Measurements from ENCODE around the gene DCHS2. TPM values are rescaled to one million over a fixed set of nuclear protein-coding genes. Genes with fewer than 3 reads are reported as not detected.

The DCHS2 gene
- total RNA-seq, 1 donor from 2014 or later: 0.08 TPM

DNA sequence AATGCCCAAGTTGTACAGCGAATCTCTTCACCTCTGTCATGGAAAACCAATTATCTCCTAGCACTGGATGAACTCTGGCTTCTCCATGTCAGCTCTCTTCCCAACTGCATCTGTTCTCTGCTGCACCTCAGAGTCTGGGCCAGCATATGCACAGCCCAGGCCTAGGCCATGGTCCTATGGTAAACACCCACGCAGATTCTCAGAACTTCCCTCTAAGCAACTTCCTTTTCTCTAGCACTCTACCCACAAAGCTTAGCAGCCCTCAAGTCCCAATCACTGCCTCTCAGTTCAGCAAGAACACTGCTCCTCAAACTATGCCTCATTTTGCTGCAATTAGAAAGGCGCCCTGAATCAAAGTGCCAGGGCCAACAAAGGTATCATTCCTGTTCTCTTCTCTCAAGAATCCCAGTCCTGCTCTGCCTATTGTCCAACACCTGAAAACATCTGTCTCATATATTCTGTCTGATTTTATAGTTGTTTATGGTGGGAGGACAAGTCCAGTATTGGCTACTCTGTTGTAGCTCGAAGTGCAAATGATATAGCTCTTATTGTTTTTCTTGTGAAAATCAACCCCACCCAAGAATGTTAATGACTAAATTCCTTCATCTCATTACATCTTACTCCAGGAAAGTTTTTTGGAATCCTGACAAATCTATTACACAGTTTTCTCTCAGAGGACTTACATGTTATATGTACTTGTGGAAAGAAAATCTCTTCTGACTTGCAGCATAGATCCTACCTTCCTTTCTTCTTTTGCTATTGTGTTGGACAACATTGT is 85.4 kb downstream of the DCHS2 start:
- DNase-seq (ENCODE audit: low spot score): no peak
- no peak for ATAC-seq

DNA sequence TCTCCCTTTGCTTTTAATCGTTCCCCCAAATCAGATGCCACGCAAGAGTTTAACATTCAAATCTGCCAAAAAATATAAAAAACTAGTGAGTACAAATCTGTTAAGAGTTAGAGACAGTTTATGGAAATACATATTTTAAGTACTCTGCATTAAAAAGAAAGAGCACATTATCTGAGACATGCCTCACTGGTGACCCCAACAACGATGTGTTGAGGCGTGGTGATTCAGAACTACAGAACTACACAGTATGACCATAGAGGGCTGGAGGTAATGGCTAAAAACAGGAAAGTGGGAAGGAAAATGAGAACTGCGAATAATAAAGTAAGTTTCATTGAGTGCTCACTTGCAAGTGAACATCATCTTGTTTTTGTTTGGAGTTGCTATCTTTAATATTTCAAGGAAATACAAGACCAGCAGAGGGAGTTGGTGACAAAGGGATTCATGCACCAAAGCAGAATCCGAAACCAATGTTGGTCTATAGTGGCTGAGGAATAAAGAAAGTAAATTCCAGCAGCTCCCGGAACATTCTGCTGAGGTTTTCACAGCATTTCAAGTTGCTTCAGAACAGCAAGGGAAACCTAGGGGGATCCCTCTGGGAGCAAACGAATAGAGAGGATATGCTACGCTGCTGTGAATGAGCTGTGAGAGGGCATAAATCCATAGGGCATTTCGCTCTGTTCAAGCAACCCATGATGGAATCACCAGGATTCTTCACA is 92.2 kb downstream of the DCHS2 start:
- DNase-seq (ENCODE audit: low spot score): no peak
- ATAC-seq: peak; percentile 98

DNA sequence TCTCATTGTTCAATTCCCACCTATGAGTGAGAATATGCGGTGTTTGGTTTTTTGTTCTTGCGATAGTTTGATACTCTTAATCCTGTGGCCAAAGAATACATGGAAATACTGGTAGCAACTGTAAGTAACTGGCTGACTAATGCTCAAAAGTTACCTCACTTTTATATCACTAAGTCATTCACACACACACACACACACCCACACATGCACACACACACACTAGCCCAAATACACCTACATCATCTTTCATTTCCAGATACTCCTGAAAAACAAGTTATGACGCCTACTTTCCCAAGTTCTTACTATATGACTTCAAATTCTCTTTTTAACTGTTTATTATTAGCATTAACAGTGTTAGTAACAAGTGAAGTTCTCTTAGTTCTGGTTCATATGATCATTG is 101.3 kb downstream of the DCHS2 start:
- no peak for ATAC-seq

DNA sequence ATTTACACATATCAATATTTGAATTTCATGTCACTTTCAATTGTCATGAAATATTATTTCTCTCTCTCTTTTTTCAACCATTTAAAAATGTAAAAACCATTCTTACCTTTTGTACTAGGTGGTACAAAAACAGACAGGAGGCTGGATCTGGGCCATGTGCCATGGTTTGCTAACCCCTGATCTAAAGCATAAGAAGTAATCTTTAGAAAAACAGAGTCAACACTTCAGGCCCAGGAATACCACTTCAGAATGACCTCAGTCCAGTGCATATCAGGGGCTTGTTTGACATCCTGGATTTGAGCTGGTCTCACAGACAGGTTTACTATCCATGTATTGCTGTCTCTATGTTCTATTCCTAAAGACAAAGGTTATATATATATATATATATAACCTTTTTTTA is 102.5 kb downstream of the DCHS2 start:
- no peak for DNase-seq (ENCODE audit: low spot score)
- no peak for ATAC-seq

More for the DNA sequence above, 101.3 kb downstream of the DCHS2 start:
- no peak for DNase-seq (ENCODE audit: low spot score)

DNA sequence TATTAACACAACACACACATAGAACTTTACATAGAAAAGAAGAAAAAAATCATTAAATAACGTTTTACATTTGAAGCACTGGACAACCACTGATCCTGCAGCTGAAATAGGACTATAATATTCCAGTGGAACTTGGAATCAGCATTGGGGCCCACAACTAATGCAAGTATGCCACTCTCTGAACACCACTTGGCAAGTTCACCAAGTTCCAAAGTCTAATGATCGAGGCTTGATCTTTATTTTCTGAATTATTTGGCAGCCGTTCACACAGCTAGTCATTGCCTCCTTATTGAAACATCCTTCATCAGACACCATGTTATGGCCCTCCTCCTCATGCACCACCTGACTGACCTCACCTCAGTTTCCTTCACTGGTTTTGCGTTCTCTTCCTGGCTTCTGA is 107.6 kb downstream of the DCHS2 start:
- ATAC-seq: peak; percentile 66
- DNase-seq (ENCODE audit: low spot score): no peak

DNA sequence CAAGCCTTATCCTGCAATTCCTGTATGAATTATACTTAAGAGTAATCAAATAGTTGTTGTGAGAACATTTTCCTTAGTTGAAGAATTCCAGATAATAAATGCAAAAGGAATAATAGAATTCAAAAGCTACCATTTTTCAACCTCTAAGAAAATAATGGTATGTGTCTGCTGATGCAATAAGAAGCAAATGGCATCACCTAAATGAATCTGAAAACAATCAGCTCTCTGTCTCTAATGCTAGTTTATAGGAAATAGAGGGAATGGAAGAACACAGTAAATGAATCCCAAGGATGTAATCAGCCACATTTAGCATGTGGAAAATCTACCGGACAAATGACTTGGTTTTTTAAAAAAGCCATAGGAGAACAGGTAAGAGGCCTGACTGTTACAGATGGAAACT is 115.1 kb downstream of the DCHS2 start:
- ATAC-seq (no peak), DNase-seq (ENCODE audit: low spot score) (no peak)

DNA sequence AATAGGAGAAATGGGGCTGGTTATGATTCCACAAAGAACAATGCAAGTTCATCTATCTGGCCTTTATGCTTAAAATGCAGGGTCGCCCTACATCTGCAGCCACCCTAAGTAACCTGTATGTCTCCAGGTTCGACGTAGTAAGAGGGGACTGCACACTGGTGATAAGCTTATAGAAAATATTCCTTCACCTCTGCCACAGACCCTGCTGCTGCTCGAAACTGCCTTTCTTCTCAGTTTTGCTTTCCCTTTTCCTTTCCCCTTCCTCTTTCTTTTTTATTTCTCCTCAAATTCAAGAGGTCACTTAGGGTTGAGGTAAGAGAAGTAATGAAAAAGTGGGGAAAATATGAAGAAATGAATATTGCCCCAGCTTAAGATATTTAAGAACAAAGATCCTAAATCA is 123.5 kb downstream of the DCHS2 start:
- DNase-seq (ENCODE audit: low spot score): no peak
- ATAC-seq: no peak

DNA sequence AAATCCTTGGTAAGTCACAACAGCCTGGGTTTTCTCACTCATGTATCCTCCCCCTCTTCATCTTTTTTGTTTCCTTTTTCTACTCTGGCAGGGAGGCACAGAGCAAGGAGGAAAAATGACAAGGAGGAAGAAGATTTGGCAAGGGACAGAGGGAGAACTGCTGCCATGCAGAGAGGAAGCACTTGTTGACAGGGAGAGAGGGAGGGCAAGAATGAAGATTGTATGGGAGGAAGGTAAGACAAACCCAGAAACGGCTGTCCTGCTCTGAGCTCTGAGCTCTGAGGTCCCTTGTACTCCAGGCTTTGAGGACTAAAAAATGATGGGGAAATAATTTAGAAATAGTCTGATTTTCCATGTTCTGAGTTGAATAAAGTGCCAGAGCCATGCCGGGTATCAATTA is 123.9 kb downstream of the DCHS2 start:
- ATAC-seq: no peak
- no peak for DNase-seq (ENCODE audit: low spot score)

DNA sequence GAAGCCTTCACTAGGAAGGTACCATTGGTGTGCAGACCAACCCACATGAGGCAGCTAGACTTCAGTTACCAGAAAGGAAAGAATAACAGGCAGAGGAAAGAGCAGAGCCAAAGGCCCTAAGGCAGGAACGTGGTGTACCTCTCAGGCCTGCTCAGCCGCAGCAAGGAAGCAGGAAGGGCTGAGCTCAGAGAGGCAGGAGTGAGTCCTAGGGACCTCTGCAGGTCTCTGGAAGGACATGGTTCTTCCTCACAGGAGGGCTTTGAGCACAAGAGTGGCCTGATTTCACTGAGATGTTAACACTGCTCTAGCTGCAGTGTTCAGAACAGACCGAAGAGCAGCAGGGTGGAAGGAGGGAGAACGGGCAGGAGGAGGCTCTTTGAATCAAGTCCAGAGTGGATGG is 124.6 kb downstream of the DCHS2 start:
- ATAC-seq (no peak), DNase-seq (ENCODE audit: low spot score) (no peak)

DNA sequence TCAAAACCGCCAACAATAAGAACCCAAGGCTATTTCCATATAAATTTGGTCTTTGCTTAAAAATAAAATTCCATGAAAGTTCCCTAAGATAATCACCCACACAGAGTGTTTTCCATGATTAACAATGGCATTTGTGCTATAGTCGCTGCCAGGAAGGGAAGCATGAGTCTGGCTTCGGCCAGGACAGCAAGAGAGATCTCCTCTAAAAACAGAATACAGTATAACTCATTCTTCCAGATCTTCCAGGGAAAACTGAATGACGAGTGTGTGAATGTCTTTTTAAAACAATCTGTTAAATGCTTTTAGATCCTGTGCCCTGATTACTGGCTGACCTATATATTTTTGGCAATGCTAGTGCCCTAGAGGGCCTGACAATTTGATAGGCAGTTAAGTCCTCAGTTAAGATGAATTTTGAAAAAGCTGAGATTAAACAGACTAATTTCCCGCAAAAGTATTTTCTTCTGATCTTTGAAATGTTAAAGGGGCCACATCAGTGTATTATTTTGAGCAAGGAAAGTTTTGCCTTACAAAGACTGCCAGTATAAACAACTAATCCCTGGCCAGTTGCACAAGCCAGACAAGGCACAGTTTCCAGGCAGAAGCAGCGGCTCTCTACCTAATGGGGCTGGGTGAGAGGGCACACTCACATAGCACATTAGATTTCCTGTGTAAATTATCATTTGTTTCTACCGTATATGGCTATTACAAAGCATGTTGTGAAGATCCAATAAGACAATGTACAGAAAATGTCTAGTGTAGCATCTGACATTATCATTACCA is 127.3 kb downstream of the DCHS2 start:
- DNase-seq (ENCODE audit: low spot score): no peak

DNA sequence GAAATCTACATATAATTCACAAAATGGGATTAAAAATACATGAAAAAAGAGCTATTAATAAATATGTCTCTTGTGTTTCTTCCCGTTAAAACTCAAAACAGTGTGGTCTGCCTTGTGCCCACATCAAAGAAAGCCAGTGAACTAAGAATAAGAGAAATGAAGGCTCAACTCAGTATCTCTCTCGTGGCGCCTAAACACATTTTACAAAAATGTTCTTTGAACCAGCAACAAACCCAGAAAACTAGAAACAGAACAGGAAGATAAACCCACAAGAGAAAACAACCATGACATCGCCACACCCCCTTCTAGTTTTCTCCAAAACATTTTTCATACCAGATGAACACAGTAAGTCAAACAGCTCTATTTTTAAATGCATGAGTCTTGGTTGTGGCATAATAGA is 130.1 kb downstream of the DCHS2 start:
- DNase-seq (ENCODE audit: low spot score) (no peak), ATAC-seq (no peak)

More for the DNA sequence above, 127.3 kb downstream of the DCHS2 start:
- peak; percentile 65 for ATAC-seq

DNA sequence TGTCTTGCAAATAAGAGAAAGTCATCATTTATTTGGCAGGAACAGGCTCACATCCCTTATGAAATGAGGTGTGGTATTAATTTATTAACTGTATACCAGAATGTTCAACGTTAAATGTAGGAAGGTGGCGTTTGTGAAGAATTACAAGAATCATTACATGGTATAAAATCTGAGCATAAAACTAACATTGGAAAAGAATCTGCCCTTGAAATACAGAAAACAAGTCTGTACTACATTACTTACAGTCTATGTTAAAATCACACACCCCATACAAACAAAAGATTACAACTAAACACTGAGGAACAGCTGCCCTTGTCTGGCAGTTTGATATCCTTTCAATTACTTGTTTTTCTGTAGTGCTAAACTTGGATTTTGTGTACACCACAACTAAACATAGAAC is 131.1 kb downstream of the DCHS2 start:
- no peak for ATAC-seq
- DNase-seq (ENCODE audit: low spot score): no peak

DNA sequence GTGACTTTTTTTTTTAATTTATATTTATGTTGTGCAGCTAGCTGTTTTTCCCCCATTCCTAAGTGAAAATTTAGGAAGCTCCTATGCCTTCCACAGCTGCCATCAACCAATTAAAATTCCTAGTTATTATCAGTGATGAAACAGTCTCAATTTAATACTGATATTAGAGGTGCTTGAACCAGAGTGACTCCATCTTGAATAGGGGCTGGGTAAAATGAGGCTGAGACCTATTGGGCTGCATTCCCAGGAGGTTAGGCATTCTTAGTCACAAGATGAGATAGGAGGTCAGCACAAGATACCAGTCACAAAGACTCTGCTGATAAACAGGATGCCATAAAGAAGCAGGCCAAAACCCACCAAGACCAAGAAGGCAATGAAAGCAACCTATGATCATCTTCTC is 136.7 kb downstream of the DCHS2 start:
- DNase-seq (ENCODE audit: low spot score): no peak
- ATAC-seq: no peak

DNA sequence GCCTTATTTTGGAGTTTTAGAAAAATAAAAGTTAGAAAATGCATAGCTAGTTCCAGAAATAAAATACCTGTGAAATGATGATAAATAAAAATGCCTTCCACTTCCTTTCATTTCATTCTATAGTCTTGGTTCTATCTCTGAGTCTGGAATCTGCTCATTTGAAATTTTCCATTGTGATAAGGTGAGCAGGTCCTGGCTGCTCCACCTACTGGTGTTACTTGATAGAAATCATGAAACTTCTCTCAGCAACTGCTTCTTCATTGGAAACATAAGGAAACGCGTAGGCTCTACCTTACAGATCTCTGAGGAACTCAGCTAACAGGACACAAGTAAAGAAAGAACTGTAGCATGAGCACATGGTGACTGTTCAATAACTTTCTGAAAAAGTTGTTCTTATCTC is 141.8 kb downstream of the DCHS2 start:
- no peak for DNase-seq (ENCODE audit: low spot score)
- peak; percentile 68 for ATAC-seq

DNA sequence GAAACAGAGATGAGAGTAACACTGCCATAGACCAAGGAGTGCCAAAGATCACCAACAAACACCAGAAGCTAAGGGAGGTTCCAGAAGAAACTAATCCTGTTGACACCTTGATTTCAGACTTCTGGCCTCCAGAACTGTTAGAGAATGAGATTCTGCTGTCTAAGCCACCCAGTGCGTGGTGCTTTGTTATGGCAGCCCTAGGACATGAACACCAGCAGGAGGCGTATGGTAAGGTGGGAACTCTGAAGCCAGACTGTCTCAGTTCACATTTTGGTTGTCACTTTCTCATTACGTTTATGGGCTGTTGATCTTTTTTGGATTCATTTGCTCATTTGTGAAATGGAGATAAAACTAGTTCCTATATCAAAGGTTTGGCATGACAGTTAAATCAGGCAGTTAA is 142.9 kb downstream of the DCHS2 start:
- DNase-seq (ENCODE audit: low spot score) (no peak), ATAC-seq (no peak)

DNA sequence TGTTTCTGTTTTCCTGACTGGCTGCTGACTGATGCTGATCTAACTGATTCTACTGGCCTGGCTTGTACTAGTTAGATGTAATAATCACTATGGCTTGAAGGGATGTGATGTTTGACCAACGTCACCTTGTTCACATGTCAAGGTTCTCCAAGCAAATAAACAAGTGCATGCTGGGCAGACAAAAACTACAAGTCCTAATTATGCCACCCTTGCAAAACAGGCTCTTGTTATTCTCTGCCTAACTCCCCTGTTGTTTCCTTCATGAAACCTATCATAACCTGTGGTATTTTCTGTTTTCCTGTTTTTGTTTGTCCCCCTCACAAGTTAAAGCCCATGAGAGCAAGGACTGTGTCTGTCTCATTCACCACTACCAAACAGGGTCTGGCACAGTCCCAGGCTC is 146.2 kb downstream of the DCHS2 start:
- ATAC-seq: no peak
- no peak for DNase-seq (ENCODE audit: low spot score)

DNA sequence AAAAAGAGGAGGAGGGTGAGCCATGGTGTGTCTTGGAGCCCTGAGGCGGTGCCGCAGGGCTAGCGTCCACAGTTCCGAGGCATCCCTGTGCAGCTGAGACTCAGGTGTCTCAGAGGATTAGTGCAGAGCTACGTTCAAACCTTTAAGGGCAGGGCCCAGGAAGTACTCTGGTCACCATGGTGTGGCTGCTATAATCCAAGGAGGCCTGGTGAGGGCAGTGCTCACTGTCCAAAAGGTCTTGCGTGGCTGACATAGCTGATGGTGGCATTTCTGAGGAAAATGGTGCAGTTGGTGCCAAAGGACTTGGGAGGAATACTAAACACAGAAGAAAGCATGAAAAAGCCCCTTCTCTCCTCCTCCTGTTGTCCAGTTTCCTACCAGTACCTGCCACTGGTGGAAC is 146.9 kb downstream of the DCHS2 start:
- no peak for ATAC-seq
- DNase-seq (ENCODE audit: low spot score): no peak

DNA sequence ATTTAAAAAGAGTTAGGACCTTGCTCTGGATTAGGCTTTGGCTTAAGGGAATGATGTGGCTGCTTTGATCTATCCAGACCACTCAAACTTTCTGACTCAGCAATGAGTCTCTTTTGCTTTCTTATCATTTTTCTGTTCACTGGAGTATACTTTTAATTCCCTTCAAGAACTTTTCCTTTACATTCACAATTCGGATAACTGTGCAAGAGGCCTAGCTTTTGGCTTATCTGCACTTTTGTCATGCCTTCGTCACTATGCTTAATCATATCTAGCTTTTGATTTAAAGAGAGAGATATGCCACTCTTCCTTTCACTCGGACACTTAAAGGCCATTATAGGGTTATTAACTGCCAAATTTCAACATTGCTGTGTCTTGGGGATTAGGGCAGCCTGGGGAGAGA is 147.9 kb downstream of the DCHS2 start:
- DNase-seq (ENCODE audit: low spot score) (no peak), ATAC-seq (no peak)

DNA sequence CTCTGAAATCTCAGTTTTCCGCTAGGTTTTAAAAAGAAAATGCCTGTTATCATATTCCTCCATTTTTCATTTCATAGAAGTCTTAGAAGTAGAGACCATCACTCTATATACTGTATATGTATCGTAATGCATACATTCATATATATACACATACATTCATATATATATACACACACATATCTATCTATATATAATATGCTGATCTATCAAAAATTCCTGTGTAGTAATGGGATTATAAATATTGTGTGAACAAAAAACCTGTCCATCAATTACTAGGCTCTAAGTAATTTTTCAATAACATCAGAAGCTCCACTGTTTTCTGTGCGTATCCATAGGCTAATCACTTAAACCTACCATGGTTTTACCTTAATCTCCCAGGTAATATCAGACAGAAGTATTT is 150.2 kb downstream of the DCHS2 start:
- ATAC-seq (no peak), DNase-seq (ENCODE audit: low spot score) (no peak)

DNA sequence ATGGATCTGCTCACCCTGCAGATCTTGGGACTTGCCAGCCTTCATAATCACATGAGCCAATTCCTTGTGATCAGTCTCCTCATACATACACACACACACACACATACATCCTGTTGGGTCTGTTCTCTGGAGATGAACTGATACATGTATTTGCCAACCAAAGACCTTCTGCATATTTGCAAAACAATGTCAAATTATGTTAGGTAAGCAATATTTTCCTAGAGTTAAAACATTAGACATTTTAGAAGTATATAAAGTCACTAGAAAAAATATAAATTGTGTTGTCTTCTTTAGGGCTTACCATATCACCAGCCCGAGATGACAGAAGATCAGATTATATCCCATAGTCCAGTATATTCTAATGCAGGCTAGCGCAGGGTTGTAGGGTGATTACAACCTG is 156.0 kb downstream of the DCHS2 start:
- ATAC-seq (no peak), DNase-seq (ENCODE audit: low spot score) (no peak)

DNA sequence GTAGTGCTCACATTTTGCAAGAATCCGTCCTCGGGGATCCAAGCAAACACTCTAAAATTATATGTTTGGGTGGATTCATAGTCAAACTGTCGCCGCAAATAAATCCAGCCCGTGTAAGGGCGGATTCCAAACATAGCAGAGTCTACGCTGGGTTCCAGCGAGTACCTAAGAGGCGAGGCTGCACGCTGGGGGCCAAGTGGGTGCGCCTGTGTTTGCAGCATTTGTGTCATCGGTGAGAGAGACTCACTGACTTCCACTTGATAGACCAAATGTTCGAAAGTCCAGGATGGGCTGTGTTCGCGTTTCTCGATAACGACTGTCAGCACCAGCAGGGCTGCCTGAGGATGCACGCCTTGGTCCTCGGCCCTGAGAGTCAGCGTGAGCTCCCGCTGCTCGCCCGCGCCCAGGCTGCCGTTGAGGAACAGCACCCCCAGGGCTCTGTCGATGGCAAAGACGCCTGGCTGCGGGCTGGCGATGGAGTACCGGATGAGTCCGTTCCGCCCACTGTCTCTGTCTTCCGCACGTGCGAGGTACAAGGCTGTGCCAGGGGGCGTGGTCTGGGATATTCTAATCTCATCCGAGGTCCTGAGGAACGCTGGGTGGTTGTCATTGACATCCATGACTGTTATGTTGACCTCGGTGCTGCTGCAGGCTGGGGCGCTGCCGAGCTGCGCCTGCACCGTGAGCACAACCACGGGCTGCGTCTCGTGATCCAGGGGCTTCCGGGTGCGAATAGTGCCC is 158.7 kb downstream of the DCHS2 start:
- ATAC-seq (peak; percentile 33), DNase-seq (ENCODE audit: low spot score) (peak; percentile 44)
